Ureter (tissue), 1 donor: ENCODE measurements around the gene DHRS7C. TPM values are rescaled to one million over a fixed set of nuclear protein-coding genes. Genes with fewer than 3 reads are reported as not detected.

ENCODE experiments used
- DNase-seq: peaks from one replicate; pipeline ENCODE4 v3.0.0-alpha.2; 2020; ENCODE audit warnings: low spot score
- total RNA-seq: library from RNA; stranded (reverse); gene quantifications from one replicate; pipeline ENCODE4 v1.2.4, GENCODE V29; 2023
- donor health status: DM: yes; HTN: yes; CAD: no.

DHRS7C gene
- total RNA-seq, 1 donor from 2014 or later, result not detected

- DNase-seq, result no peak
These were observed 24.4 kb downstream of the DHRS7C start for GRCh38 chr17:9766970-9767369.

- DNase-seq, result no peak
These were observed 26.1 kb downstream of the DHRS7C start for GRCh38 chr17:9765322-9765721.

GRCh38 chr17:9763643-9764042 is 27.7 kb downstream of the DHRS7C start:
- DNase-seq, result no peak

GRCh38 chr17:9760266-9760665 is 31.1 kb downstream of the DHRS7C start:
- DNase-seq, result no peak

- DNase-seq, result no peak
These were observed 36.3 kb downstream of the DHRS7C start for GRCh38 chr17:9755083-9755482.

GRCh38 chr17:9750524-9750923 is 40.9 kb downstream of the DHRS7C start:
- DNase-seq, result no peak

- DNase-seq, result no peak
These were observed 61.5 kb downstream of the DHRS7C start for GRCh38 chr17:9729735-9730420.

- no peak for DNase-seq
These were observed 62.2 kb downstream of the DHRS7C start for GRCh38 chr17:9729034-9729650.

- DNase-seq, result no peak
These were observed 62.8 kb downstream of the DHRS7C start for GRCh38 chr17:9728564-9728963.

GRCh38 chr17:9728005-9728404 is 63.4 kb downstream of the DHRS7C start:
- DNase-seq, result no peak

- no peak for DNase-seq
These were observed 65.1 kb downstream of the DHRS7C start for GRCh38 chr17:9726291-9726690.

GRCh38 chr17:9725575-9725974 is 65.8 kb downstream of the DHRS7C start:
- no peak for DNase-seq

Other genes with a start within 250 kb of the DHRS7C start
- 75.9 TPM for gene STX8, start 215.8 kb downstream of the DHRS7C start, total RNA-seq
- not detected for gene CFAP52, start 214.9 kb downstream of the DHRS7C start, total RNA-seq
- gene USP43, start 146.1 kb downstream of the DHRS7C start, total RNA-seq, result 7.6 TPM
- gene GSG1L2, start 30.5 kb upstream of the DHRS7C start, total RNA-seq, result not detected
- 0.10 TPM for gene GLP2R, start 34.3 kb upstream of the DHRS7C start, total RNA-seq
- not detected for gene RCVRN, start 113.7 kb upstream of the DHRS7C start, total RNA-seq